Esophagus muscularis mucosa (tissue), 4 donors: ENCODE measurements around the gene TNK2. TPM values are rescaled to one million over a fixed set of nuclear protein-coding genes. Genes with fewer than 3 reads are reported as not detected.

ENCODE experiments used
- DNase-seq: peaks from one replicate; pipeline ENCODE4 v3.0.0-alpha.2; 2017; ENCODE audit errors: extremely low spot score
- H3K27ac ChIP-seq, 4 donors: fragments of 200-600 bp; sonication (generic); replicated peaks in 1 of 4; 1 replicate in 3 of 4; 2 replicates in 1 of 4; pipeline ENCODE4 v1.5.1; 2016 to 2019; ENCODE audit warnings: mild to moderate bottlenecking in 1 of 4
- H3K27me3 ChIP-seq, 4 donors: fragments of 200-600 bp; sonication (generic); one replicate each; pipeline versions ENCODE4 v1.5.1 to v1.6.0; 2016 to 2019
- H3K36me3 ChIP-seq, 4 donors: fragments of 200-600 bp; sonication (generic); one replicate each; pipeline ENCODE4 v1.5.1; 2016 to 2019
- H3K4me1 ChIP-seq, 4 donors: fragments of 200-600 bp; sonication (generic); one replicate each; pipeline ENCODE4 v1.5.1; 2016 to 2019
- H3K4me3 ChIP-seq, 4 donors: fragments of 200-600 bp; sonication (generic); 1 replicate in 2 of 4; 2 replicates in 2 of 4; pipeline ENCODE4 v1.5.1; 2016 to 2019; ENCODE audit warnings: mild to moderate bottlenecking in 4 of 4, moderate library complexity in 1 of 4
- H3K9me3 ChIP-seq, 4 donors: fragments of 200-600 bp; sonication (generic); 1 replicate in 3 of 4; 2 replicates in 1 of 4; pipeline ENCODE4 v1.5.1; 2016 to 2019
- EP300 ChIP-seq: sonication (generic); formaldehyde crosslinking; IDR thresholded peaks from one replicate; pipeline ENCODE4 v1.6.1; 2017; ENCODE audit warnings: antibody characterized with exemption
- POLR2A ChIP-seq: fragments of 450-650 bp; IDR thresholded peaks from one replicate; pipeline ENCODE4 v1.6.1; 2017; ENCODE audit warnings: antibody characterized with exemption, moderate library complexity, mild to moderate bottlenecking, low read depth
- POLR2AphosphoS5 ChIP-seq, 2 donors: sonication (generic); formaldehyde crosslinking; IDR thresholded peaks; one replicate each; pipeline ENCODE4 v1.6.1; 2017; ENCODE audit warnings: antibody characterized with exemption in 2 of 2
- WGBS: methylation state at CpG from one replicate; pipeline ENCODE4 v1.1.5; 2018; 5-methylcytosine and 5-hydroxymethylcytosine counted together
- intact Hi-C: fragments of 100-400 bp; cut with DNase I; formaldehyde crosslinking; loops from one replicate; pipeline ENCODE4 v1.15.1; 2023
- total RNA-seq, 4 donors: library from RNA; depleted of rRNA; stranded (reverse); fragments of >200 nt; gene quantifications; one replicate each; pipeline versions ENCODE4 v1.1.0 to v1.2.1, GENCODE V29; 2016
- TF ChIP-seq, protein P1 (sequence below), 3 experiments: fragments of 200-600 bp in 2 of 3; fragments of 450-650 bp in 1 of 3; sonication (generic) in 2 of 3; IDR thresholded peaks; one replicate each; pipeline ENCODE4 v1.5.1; 2017 to 2019; ENCODE audit warnings: antibody characterized with exemption in 3 of 3, mild to moderate bottlenecking in 2 of 3, moderate library complexity in 1 of 3

The TNK2 gene
- total RNA-seq, 4 donors from 2014 or later = 16.4 to 42.3 (median 28.3) TPM

DNA sequence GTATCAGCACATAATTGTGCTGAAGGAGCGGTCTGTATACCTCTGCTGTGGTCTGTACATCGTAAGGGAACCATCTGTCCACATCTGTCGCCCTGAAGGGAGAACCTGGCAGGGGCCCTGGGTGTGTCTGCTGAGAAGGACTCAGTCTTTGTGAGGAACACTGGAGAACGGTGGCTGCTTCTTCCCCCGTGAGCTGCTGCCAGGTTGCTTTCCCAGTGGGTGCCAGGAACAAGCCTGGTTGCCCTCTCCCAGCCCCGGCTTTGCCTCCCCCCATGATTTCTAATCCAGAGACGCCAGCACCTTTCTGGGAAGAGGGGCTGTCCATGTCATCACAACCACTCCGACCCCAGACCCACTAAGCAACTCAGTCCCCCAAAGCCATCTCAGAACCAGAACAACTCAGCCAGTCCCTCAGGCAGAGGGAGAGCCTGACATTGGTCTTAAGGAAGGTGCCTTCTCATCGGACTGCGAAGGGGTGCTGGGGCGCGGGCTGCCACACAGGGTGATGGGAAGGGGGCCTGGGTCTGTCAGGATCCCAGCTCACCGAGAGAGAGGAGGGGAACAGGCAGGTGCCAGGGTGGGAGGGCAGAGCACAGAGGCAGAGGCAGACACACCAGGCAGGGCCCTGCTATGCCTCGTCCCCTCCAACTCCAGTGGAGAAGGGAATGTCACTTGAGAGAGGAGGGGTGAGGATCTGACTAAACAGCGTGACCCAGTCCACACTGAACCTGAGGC is 8.5 kb downstream of the TNK2 start:
- 89% methylated on average over 12 of the region's 15 CpGs for WGBS
- no peak overlapping the region for H3K4me3 ChIP-seq
- H3K27me3 ChIP-seq = no peaks in the 10 kb centered on the region
- no peaks in the 10 kb centered on the region for H3K36me3 ChIP-seq
- TF ChIP-seq POLR2A (no peak), POLR2AphosphoS5 (IDR thresholded peaks at IDR 0.05) (no peak), EP300 (no peak)
- TF ChIP-seq, protein P1, sequence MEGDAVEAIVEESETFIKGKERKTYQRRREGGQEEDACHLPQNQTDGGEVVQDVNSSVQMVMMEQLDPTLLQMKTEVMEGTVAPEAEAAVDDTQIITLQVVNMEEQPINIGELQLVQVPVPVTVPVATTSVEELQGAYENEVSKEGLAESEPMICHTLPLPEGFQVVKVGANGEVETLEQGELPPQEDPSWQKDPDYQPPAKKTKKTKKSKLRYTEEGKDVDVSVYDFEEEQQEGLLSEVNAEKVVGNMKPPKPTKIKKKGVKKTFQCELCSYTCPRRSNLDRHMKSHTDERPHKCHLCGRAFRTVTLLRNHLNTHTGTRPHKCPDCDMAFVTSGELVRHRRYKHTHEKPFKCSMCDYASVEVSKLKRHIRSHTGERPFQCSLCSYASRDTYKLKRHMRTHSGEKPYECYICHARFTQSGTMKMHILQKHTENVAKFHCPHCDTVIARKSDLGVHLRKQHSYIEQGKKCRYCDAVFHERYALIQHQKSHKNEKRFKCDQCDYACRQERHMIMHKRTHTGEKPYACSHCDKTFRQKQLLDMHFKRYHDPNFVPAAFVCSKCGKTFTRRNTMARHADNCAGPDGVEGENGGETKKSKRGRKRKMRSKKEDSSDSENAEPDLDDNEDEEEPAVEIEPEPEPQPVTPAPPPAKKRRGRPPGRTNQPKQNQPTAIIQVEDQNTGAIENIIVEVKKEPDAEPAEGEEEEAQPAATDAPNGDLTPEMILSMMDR (IDR thresholded peaks at IDR 0.05) = no peak
- no peak for DNase-seq
- intact Hi-C loops = no loop called here
- peak overlapping the region in 3 of 4 donors; percentile 41 to 71 (median 43) for H3K27ac ChIP-seq
- H3K9me3 ChIP-seq = no peaks in the 10 kb centered on the region
- peaks cover 31 to 63% (median 54%) of the 10 kb centered on the region in 4 donors for H3K4me1 ChIP-seq

DNA sequence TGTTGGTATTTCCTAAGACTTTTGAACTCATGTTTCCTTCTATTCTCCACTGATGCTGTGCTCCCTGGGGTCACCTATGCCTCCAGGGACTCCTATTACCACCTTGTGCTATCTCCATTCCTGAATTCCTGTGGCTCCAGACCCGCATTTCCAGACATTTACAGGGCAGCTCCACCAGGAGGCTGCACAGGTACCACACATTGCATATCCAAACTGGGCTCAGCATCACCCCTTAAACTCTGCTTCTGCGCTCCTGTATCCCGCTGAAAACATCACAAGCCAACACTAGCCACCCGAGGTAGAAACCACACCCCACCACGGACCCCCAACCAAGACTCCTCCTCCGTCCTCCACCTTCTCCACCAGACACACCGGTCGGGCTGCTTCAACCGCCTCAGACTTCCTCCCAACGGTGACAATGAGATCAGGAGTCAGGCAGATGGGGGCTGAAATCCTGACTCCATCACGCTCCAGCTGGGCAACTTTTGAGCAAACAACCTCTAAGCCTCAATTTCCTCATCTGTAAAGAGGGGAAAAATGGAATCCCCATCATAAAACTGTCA is 10.4 kb downstream of the TNK2 start:
- no peaks in the 10 kb centered on the region for H3K9me3 ChIP-seq
- intact Hi-C loops = no loop called here
- DNase-seq = no peak
- no peak overlapping the region for H3K4me3 ChIP-seq
- peaks cover 51 to 76% (median 68%) of the 10 kb centered on the region in 4 donors for H3K4me1 ChIP-seq
- TF ChIP-seq POLR2AphosphoS5 (IDR thresholded peaks at IDR 0.05) (no peak), EP300 (no peak), POLR2A (no peak)
- TF ChIP-seq, protein P1 (IDR thresholded peaks at IDR 0.05) = no peak
- no peaks in the 10 kb centered on the region for H3K27me3 ChIP-seq
- WGBS = 73% methylated on average over 11 of the region's 11 CpGs
- H3K36me3 ChIP-seq = no peaks in the 10 kb centered on the region
- peak overlapping the region; percentile 34 to 94 (median 65) for H3K27ac ChIP-seq

DNA sequence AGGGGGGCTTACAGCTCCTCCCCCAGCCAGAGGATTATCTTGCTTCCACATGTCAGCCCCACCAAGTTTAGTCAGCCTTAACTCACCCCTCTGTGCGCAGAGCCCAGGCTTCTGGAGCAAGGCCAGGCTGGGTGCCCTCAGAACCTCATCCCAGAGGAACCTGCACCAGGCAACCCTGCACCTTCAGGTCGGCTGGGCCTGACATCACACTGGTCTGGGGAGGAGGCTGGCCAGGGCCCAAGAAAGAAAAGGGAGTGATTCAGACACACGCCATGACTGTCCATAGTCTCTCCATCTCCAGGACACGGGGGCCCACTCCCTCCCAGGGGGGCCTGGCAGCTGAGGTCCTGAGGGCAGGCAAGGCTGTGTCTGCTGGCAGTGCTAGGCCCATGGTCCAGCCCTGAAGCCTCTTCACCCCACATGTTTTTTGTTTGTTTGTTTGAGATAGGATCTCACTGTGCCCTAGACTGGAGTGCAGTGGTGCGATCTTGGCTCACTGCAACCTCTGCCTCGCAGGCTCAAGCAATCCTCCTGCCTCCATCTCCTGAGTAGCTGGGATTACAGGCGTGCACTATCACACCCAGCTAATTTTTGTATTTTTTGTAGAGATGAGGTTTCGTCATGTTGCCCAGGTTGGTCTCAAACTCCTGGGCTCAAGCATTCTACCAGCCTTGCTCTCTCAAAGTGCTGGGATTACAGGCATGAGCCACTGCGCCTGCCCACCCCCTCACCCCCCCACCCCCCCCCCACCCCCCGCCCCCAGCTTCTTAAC is 11.1 kb downstream of the TNK2 start:
- intact Hi-C loops = no loop called here

DNA sequence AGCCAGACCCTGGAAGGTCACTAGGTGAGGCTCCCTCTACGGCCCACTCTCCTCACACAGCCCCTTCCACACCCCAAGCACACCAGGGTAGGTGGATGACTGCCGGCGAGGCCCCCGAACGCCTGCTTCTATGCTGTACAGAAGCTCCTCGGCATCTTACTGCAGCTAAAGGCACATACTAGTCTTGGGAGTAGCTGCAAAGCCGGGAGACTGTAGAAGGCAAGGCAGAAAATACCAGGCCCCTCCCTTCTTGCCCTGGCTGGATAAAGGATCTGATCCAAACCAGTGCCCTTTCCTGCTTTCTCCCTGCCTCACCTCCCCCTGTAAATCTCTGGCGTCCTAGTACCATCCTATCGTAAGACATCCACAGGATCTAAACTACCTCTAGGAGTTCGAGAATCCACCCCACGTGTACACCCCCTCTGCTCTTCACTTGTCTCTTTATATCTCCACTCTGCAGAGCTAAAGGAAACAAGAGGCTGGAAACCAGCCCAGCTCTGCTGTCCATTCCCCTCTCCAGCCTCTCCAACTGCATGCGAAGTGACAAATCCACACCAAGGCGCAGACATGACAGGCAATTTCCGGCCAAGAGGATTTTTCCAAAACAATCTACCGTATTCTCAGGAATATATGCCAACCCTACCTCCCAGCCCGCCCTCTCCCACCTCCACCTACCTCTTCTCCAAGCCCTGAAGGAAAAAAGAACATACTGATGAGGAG is 11.8 kb downstream of the TNK2 start:
- Histone ChIP-seq H3K36me3 (no peaks in the 10 kb centered on the region), H3K27me3 (no peaks in the 10 kb centered on the region), H3K27ac (peak overlapping the region; percentile 89 to 95 (median 93)), H3K4me1 (peaks cover 65 to 82% (median 79%) of the 10 kb centered on the region in 4 donors), H3K4me3 (peak overlapping the region; percentile 64 to 78 (median 74)), H3K9me3 (no peaks in the 10 kb centered on the region)
- peak in 1 of 2 donors; percentile 49 for TF ChIP-seq POLR2AphosphoS5 (IDR thresholded peaks at IDR 0.05)
- TF ChIP-seq, protein P1 (IDR thresholded peaks at IDR 0.05) = no peak
- no peak for DNase-seq
- WGBS = 17% methylated on average over 10 of the region's 16 CpGs
- intact Hi-C loops = no loop called here

More for the DNA sequence above, 11.1 kb downstream of the TNK2 start:
- H3K4me3 ChIP-seq = peak overlapping the region; percentile 64 to 78 (median 74)
- DNase-seq = no peak
- no peaks in the 10 kb centered on the region for H3K36me3 ChIP-seq
- peaks cover 57 to 82% (median 75%) of the 10 kb centered on the region in 4 donors for H3K4me1 ChIP-seq
- no peaks in the 10 kb centered on the region for H3K27me3 ChIP-seq
- TF ChIP-seq, protein P1 (IDR thresholded peaks at IDR 0.05) = no peak
- TF ChIP-seq EP300 (no peak), POLR2A (no peak), POLR2AphosphoS5 (IDR thresholded peaks at IDR 0.05) (no peak)
- H3K9me3 ChIP-seq = no peaks in the 10 kb centered on the region
- H3K27ac ChIP-seq = peak overlapping the region; percentile 89 to 95 (median 93)
- 45% methylated on average over 9 of the region's 10 CpGs for WGBS
